GM18499 (cell line): ENCODE data around the gene DEFB114.
"Not testable (repeated sequence)": the region's sequence is repeated elsewhere in the genome, so short reads cannot be mapped to it uniquely, and the experiment has no call there.

Experiments
- ATAC-seq: cut with Tn5 transposase; IDR thresholded peaks from one replicate; pipeline ENCODE4 v1.9.1; 2021; ENCODE audit warnings: moderate number of reproducible peaks; ENCODE audit not compliant: insufficient read depth, unreplicated experiment

Gene DEFB114

GRCh38 chr6:49964064-49964463 lies at the start of gene DEFB114:
Gene DEFB114, minus strand, starts transcription at chr6:49964164. Its CDS starts 59 bp downstream, at chr6:49964105.
- ATAC-seq, result no peak

GRCh38 chr6:50007819-50008218 lies 43.9 kb upstream of the DEFB114 start:
- no peak for ATAC-seq

- ATAC-seq, result no peak
These were observed 39.2 kb upstream of the DEFB114 start for GRCh38 chr6:50003139-50003538.

- ATAC-seq, result no peak
These were observed 31.3 kb upstream of the DEFB114 start for GRCh38 chr6:49995278-49995677.

- ATAC-seq, result no peak
These were observed 24.9 kb upstream of the DEFB114 start for GRCh38 chr6:49988900-49989299.

GRCh38 chr6:49987749-49988148 lies 23.8 kb upstream of the DEFB114 start:
- ATAC-seq, result no peak

GRCh38 chr6:49986551-49986950 lies 22.6 kb upstream of the DEFB114 start:
- no peak for ATAC-seq

GRCh38 chr6:49982046-49982445 lies 18.1 kb upstream of the DEFB114 start:
- no peak for ATAC-seq

GRCh38 chr6:49980898-49981297 lies 16.9 kb upstream of the DEFB114 start:
- ATAC-seq, result peak; percentile 65

- ATAC-seq, result no peak
These were observed 15.6 kb upstream of the DEFB114 start for GRCh38 chr6:49979584-49979983.

GRCh38 chr6:49978332-49979226 lies 14.6 kb upstream of the DEFB114 start:
- ATAC-seq, result peak; percentile 40

- ATAC-seq, result no peak
These were observed 5.6 kb upstream of the DEFB114 start, which contains the start of gene DEFB113 for GRCh38 chr6:49969605-49970004. Gene DEFB113, minus strand, starts transcription at chr6:49969625. Its CDS starts 0 bp downstream, at chr6:49969625.

- no peak for ATAC-seq
These were observed 2.9 kb upstream of the DEFB114 start for GRCh38 chr6:49966823-49967222.

- ATAC-seq, result no peak
These were observed 2.4 kb upstream of the DEFB114 start for GRCh38 chr6:49966334-49966733.

GRCh38 chr6:49958180-49958579 lies 5.8 kb downstream of the DEFB114 start:
- ATAC-seq, result no peak

- ATAC-seq, result no peak
These were observed 8.1 kb downstream of the DEFB114 start for GRCh38 chr6:49955847-49956246.

GRCh38 chr6:49951926-49952325 lies 12.0 kb downstream of the DEFB114 start:
- ATAC-seq, result no peak

- ATAC-seq, result no peak
These were observed 13.6 kb downstream of the DEFB114 start for GRCh38 chr6:49950415-49950751.

- ATAC-seq, result no peak
These were observed 14.9 kb downstream of the DEFB114 start for GRCh38 chr6:49949062-49949461.

- ATAC-seq, result no peak
These were observed 17.1 kb downstream of the DEFB114 start for GRCh38 chr6:49946835-49947234.

- ATAC-seq, result not testable (repeated sequence)
These were observed 19.9 kb downstream of the DEFB114 start for GRCh38 chr6:49944068-49944467.

GRCh38 chr6:49939993-49940498 lies 23.9 kb downstream of the DEFB114 start:
- no peak for ATAC-seq
